MM.1S (cell line): Measurements from ENCODE around the gene CRTC3.

Experiments used
- EZH2phosphoT487 ChIP-seq: fragments of 300-600 bp; sonication (generic); IDR thresholded peaks from 2 replicates; pipeline ENCODE4 v1.6.1; 2018; ENCODE audit warnings: antibody characterized with exemption, low read length
- TF ChIP-seq, protein P1 (sequence below): fragments of 300-600 bp; sonication (generic); IDR thresholded peaks from 2 replicates; pipeline ENCODE4 v1.5.1; 2016; ENCODE audit warnings: antibody characterized with exemption, low read length, mixed read lengths

DNA sequence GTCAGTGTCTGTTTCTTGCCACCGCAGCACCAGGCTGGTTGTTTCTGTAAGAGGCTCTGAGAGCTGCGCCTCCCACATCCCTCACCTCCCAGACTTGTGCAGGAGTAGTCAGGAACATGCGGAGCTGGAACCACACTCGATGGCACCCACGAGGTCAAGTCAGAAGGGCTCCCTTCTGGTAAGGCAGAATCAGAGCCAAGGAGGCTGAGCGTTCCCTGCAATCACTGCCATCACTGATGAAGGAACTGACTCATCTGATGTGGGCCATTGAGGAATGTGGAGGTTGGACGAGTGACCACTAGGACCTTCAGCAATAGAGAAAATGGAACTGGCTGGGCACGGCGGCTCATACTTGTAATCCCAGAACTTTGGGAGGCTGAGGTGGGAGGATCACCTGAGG is 151.8 kb downstream of the CRTC3 start:
- TF ChIP-seq EZH2phosphoT487: no peak
- TF ChIP-seq, protein P1, sequence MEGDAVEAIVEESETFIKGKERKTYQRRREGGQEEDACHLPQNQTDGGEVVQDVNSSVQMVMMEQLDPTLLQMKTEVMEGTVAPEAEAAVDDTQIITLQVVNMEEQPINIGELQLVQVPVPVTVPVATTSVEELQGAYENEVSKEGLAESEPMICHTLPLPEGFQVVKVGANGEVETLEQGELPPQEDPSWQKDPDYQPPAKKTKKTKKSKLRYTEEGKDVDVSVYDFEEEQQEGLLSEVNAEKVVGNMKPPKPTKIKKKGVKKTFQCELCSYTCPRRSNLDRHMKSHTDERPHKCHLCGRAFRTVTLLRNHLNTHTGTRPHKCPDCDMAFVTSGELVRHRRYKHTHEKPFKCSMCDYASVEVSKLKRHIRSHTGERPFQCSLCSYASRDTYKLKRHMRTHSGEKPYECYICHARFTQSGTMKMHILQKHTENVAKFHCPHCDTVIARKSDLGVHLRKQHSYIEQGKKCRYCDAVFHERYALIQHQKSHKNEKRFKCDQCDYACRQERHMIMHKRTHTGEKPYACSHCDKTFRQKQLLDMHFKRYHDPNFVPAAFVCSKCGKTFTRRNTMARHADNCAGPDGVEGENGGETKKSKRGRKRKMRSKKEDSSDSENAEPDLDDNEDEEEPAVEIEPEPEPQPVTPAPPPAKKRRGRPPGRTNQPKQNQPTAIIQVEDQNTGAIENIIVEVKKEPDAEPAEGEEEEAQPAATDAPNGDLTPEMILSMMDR: no peak
